ENCODE measurements around the gene TGFBR3L. TPM values are rescaled to one million over a fixed set of nuclear protein-coding genes. Genes with fewer than 3 reads are reported as not detected.

TGFBR3L gene
- total RNA-seq, 4 donors from 2014 or later = not detected

DNA sequence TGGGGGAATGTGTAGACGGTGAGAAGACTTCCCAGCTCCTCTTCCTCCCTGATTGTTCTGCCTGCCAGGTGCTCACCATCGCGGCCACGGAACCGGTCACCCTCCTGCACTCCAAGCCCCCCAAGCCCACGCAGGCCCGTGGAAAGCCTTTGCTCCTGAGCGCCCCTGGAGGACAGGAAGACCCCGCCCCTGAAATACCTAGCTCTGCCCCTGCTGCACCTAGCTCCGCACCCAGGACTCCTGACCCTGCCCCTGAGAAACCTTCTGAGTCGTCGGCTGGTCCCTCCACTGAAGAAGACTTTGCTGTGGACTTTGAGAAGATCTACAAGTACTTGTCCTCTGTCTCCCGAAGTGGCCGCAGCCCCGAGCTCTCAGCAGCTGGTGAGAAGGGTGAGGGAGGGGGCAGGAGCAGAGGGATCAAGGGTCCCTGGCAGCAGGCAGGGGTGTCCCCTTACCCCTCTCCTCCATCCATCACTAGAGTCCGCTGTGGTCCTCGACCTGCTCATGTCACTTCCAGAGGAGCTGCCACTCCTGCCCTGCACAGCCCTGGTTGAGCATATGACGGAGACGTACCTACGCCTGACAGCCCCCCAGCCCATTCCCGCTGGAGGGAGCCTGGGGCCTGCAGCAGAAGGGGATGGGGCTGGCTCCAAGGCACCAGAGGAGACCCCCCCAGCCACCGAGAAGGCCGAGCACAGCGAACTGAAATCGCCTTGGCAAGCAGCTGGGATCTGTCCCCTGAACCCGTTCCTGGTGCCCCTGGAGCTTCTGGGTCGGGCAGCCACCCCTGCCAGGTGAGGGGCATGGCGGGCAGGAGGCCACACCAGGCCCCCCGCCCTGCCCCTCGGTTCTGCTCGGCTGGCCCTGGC lies 7.6 kb downstream of the TGFBR3L start:
- WGBS, 2 donors = 86 to 91% methylated on average over 25 of the region's 31 CpGs
- peak overlapping the region in 2 of 4 donors; percentile 90 to 93 for H3K27ac ChIP-seq
- H3K4me1 ChIP-seq = peaks cover 0 to 84% (median 35%) of the 10 kb centered on the region in 4 donors

DNA sequence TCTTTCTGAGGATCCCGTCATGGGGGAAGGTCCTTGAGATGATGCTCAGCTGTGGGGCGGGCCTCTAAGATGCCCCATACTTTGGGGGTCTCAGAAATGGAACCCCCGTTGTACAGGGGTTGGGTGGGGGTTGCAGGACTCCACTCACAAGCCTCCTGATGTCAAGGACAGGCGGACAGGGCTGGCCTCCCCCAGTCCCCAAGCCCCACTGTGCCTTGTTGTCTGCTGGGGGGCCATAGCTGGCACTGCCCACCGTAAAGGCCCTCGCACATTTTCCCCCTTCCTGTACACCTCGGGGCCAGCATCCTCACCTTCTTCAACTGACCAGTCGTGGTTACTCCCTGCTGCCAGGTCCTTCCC lies 8.2 kb downstream of the TGFBR3L start:
- H3K4me1 ChIP-seq = peaks cover 0 to 84% (median 29%) of the 10 kb centered on the region in 4 donors
- H3K4me3 ChIP-seq = no peak overlapping the region

More for the DNA sequence above, 7.6 kb downstream of the TGFBR3L start:
- H3K9me3 ChIP-seq = no peaks in the 10 kb centered on the region
- peaks cover 0 to 24% (median 0%) of the 10 kb centered on the region in 3 donors for H3K36me3 ChIP-seq
- TF ChIP-seq EP300 (IDR thresholded peaks at IDR 0.05) (no peak), POLR2A (IDR thresholded peaks at IDR 0.05) (no peak)
- peaks cover 0 to 21% of the 10 kb centered on the region in 2 donors for H3K27me3 ChIP-seq
- H3K4me3 ChIP-seq = peak overlapping the region in 1 of 4 donors; percentile 85
- no peak for DNase-seq (ENCODE audit: low spot score in 2 of 2)

GRCh38 chr19:7923295-7924191 lies 8.9 kb downstream of the TGFBR3L start:
- Histone ChIP-seq H3K4me1 (peaks cover 0 to 84% (median 26%) of the 10 kb centered on the region in 4 donors), H3K9me3 (no peaks in the 10 kb centered on the region), H3K4me3 (no peak overlapping the region), H3K27me3 (peaks cover 0 to 8% of the 10 kb centered on the region in 2 donors), H3K27ac (no peak overlapping the region), H3K36me3 (peaks cover 0 to 34% (median 0%) of the 10 kb centered on the region in 3 donors)
- no peak for DNase-seq (ENCODE audit: low spot score in 2 of 2)
- 66 to 72% methylated on average over 19 to 30 of the region's 31 CpGs for WGBS, 2 donors
- no peak for TF ChIP-seq EP300 (IDR thresholded peaks at IDR 0.05)

More for the DNA sequence above, 8.2 kb downstream of the TGFBR3L start:
- H3K9me3 ChIP-seq = no peaks in the 10 kb centered on the region
- peaks cover 0 to 28% (median 0%) of the 10 kb centered on the region in 3 donors for H3K36me3 ChIP-seq
- WGBS, 2 donors = 88 to 89% methylated on average over 8 of the region's 8 CpGs
- DNase-seq (ENCODE audit: low spot score in 2 of 2) = no peak
- TF ChIP-seq, protein P1, sequence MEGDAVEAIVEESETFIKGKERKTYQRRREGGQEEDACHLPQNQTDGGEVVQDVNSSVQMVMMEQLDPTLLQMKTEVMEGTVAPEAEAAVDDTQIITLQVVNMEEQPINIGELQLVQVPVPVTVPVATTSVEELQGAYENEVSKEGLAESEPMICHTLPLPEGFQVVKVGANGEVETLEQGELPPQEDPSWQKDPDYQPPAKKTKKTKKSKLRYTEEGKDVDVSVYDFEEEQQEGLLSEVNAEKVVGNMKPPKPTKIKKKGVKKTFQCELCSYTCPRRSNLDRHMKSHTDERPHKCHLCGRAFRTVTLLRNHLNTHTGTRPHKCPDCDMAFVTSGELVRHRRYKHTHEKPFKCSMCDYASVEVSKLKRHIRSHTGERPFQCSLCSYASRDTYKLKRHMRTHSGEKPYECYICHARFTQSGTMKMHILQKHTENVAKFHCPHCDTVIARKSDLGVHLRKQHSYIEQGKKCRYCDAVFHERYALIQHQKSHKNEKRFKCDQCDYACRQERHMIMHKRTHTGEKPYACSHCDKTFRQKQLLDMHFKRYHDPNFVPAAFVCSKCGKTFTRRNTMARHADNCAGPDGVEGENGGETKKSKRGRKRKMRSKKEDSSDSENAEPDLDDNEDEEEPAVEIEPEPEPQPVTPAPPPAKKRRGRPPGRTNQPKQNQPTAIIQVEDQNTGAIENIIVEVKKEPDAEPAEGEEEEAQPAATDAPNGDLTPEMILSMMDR (IDR thresholded peaks at IDR 0.05) = no peak
- no peak for TF ChIP-seq POLR2A (IDR thresholded peaks at IDR 0.05)
- no peak overlapping the region for H3K27ac ChIP-seq
- peaks cover 0 to 15% of the 10 kb centered on the region in 2 donors for H3K27me3 ChIP-seq

DNA sequence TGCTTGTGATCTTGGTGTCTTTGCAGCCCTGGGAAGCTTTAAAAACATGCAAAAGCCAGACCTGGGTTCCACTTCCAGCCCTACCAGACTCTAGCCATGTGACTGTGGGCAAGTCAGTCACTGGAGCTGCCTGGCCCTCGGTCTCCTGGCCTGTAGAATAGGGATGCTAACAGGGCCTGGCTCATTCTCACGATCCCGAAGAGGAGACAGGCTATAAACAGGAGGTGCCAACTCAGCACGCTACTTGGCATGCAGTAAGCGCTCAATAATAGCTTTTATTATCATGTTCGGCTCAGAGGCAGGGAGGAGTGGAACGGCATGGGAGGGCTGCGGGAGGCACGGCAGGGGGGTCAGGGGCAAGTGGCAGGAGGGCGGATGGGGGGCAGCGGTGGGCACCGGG lies 9.6 kb downstream of the TGFBR3L start:
- TF ChIP-seq POLR2A (IDR thresholded peaks at IDR 0.05) (no peak), EP300 (IDR thresholded peaks at IDR 0.05) (no peak)
- TF ChIP-seq, protein P1 (IDR thresholded peaks at IDR 0.05) = no peak
- no peak for DNase-seq (ENCODE audit: low spot score in 2 of 2)
- Histone ChIP-seq H3K36me3 (peaks cover 0 to 34% (median 0%) of the 10 kb centered on the region in 3 donors), H3K27me3 (peaks cover 0 to 1% of the 10 kb centered on the region in 2 donors), H3K9me3 (no peaks in the 10 kb centered on the region), H3K4me3 (no peak overlapping the region), H3K27ac (no peak overlapping the region), H3K4me1 (peaks cover 0 to 82% (median 28%) of the 10 kb centered on the region in 4 donors)
- 68 to 71% methylated on average over 12 of the region's 12 CpGs for WGBS, 2 donors

DNA sequence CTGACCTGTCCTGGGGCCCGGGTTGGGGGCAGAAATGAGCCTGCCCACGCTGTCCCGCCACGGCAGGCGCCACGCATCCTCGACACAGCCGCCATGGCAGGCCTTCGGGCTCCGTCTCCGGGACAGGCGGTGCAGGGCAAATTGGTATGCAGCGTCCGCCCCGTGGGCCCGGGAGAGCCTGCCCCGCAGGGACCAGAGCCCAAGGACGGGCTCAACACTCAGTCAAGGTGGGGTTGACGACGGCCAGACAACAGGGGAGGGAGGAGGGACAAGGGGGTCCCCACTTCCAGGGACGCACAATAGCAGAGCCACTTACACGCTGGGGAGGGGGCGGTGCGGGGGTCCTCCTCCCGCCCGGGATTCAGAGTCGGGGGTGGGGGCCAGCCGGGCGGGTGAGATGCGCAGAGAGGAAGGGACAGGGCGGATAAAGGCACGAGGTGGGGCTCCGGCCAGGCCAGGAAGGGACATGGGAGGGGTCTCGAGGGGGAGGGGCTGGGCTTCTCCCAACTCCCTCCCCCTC lies 10.1 kb downstream of the TGFBR3L start:
- Histone ChIP-seq H3K36me3 (peaks cover 0 to 34% (median 0%) of the 10 kb centered on the region in 3 donors), H3K27me3 (no peaks in the 10 kb centered on the region), H3K9me3 (no peaks in the 10 kb centered on the region), H3K4me1 (peaks cover 0 to 82% (median 31%) of the 10 kb centered on the region in 4 donors), H3K27ac (no peak overlapping the region), H3K4me3 (peak overlapping the region in 2 of 4 donors; percentile 26 to 61)
- 17 to 41% methylated on average over 19 to 34 of the region's 34 CpGs for WGBS, 2 donors
- no peak for DNase-seq (ENCODE audit: low spot score in 2 of 2)
- TF ChIP-seq EP300 (IDR thresholded peaks at IDR 0.05) = no peak
- TF ChIP-seq, protein P1 (IDR thresholded peaks at IDR 0.05) = no peak
- no peak for TF ChIP-seq POLR2A (IDR thresholded peaks at IDR 0.05)

Measured in tibial nerve (tissue), 4 donors.